ENCODE data around the gene OTOF.

GRCh38 chr2:26472821-26473655 lies 4.9 kb downstream of the OTOF start:
- TF ChIP-seq, protein P1, sequence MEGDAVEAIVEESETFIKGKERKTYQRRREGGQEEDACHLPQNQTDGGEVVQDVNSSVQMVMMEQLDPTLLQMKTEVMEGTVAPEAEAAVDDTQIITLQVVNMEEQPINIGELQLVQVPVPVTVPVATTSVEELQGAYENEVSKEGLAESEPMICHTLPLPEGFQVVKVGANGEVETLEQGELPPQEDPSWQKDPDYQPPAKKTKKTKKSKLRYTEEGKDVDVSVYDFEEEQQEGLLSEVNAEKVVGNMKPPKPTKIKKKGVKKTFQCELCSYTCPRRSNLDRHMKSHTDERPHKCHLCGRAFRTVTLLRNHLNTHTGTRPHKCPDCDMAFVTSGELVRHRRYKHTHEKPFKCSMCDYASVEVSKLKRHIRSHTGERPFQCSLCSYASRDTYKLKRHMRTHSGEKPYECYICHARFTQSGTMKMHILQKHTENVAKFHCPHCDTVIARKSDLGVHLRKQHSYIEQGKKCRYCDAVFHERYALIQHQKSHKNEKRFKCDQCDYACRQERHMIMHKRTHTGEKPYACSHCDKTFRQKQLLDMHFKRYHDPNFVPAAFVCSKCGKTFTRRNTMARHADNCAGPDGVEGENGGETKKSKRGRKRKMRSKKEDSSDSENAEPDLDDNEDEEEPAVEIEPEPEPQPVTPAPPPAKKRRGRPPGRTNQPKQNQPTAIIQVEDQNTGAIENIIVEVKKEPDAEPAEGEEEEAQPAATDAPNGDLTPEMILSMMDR (IDR thresholded peaks at IDR 0.05; ENCODE audit: low read length) = no peak
- TF ChIP-seq EZH2 (optimal IDR thresholded peaks at IDR 0.05; ENCODE audit: low read depth, low read length) = no peak

All from MM.1S (cell line).